Mucosa of rectum (tissue), 2 donors: ENCODE data around the gene CST11.

Experiments used
- H3K27ac ChIP-seq, 2 donors: one replicate each; pipeline ENCODE4 v1.7.0; 2013; ENCODE audit warnings: inconsistent platforms in 2 of 2, low read depth in 2 of 2, low read length in 2 of 2
- H3K27me3 ChIP-seq, 2 donors: one replicate each; pipeline ENCODE4 v1.7.0; 2013; ENCODE audit warnings: low read length in 2 of 2; ENCODE audit not compliant: control insufficient read depth in 2 of 2, insufficient read depth in 2 of 2
- H3K36me3 ChIP-seq, 2 donors: one replicate each; pipeline ENCODE4 v1.7.0; 2013; ENCODE audit warnings: low read length in 2 of 2; ENCODE audit not compliant: control insufficient read depth in 2 of 2, insufficient read depth in 2 of 2
- H3K4me1 ChIP-seq, 2 donors: one replicate each; pipeline ENCODE4 v1.7.0; 2013; ENCODE audit warnings: low read length in 2 of 2, mild to moderate bottlenecking in 1 of 2; ENCODE audit not compliant: control insufficient read depth in 2 of 2, insufficient read depth in 2 of 2
- H3K4me3 ChIP-seq, 2 donors: one replicate each; pipeline ENCODE4 v1.7.0; 2013; ENCODE audit warnings: low read length in 2 of 2
- H3K9ac ChIP-seq, 2 donors: one replicate each; pipeline ENCODE4 v1.7.0; 2013; ENCODE audit warnings: low read length in 2 of 2, low read depth in 1 of 2, mild to moderate bottlenecking in 1 of 2
- H3K9me3 ChIP-seq, 2 donors: one replicate each; pipeline ENCODE4 v1.7.0; 2013; ENCODE audit warnings: low read length in 2 of 2; ENCODE audit not compliant: control insufficient read depth in 2 of 2
- donor health status: healthy.
- donor health status: Normal muscosa, but diverticular disease.

Gene CST11

GRCh38 chr20:23444859-23445258 lies 7.8 kb downstream of the CST11 start:
- H3K4me1 ChIP-seq, result no peaks in the 10 kb centered on the region

GRCh38 chr20:23442436-23442835 lies 10.2 kb downstream of the CST11 start:
- Histone ChIP-seq H3K27me3 (no peaks in the 10 kb centered on the region), H3K9me3 (no peaks in the 10 kb centered on the region), H3K27ac (no peak overlapping the region), H3K4me3 (no peak overlapping the region), H3K9ac (no peak overlapping the region), H3K36me3 (no peaks in the 10 kb centered on the region), H3K4me1 (no peaks in the 10 kb centered on the region)

More at GRCh38 chr20:23444859-23445258, 7.8 kb downstream of the CST11 start:
- no peaks in the 10 kb centered on the region for H3K9me3 ChIP-seq
- H3K9ac ChIP-seq, result no peak overlapping the region
- no peaks in the 10 kb centered on the region for H3K27me3 ChIP-seq
- no peak overlapping the region for H3K27ac ChIP-seq
- H3K4me3 ChIP-seq, result no peak overlapping the region
- no peaks in the 10 kb centered on the region for H3K36me3 ChIP-seq

GRCh38 chr20:23441850-23442313 lies 10.8 kb downstream of the CST11 start:
- Histone ChIP-seq H3K27ac (no peak overlapping the region), H3K9me3 (no peaks in the 10 kb centered on the region), H3K4me3 (no peak overlapping the region), H3K9ac (no peak overlapping the region), H3K36me3 (no peaks in the 10 kb centered on the region), H3K27me3 (no peaks in the 10 kb centered on the region), H3K4me1 (no peaks in the 10 kb centered on the region)

- no peaks in the 10 kb centered on the region for H3K36me3 ChIP-seq
- no peaks in the 10 kb centered on the region for H3K27me3 ChIP-seq
- H3K9ac ChIP-seq, result no peak overlapping the region
- no peaks in the 10 kb centered on the region for H3K9me3 ChIP-seq
- H3K4me1 ChIP-seq, result peaks cover 0 to 5% of the 10 kb centered on the region in 2 donors
- H3K27ac ChIP-seq, result no peak overlapping the region
- H3K4me3 ChIP-seq, result no peak overlapping the region
These were observed 12.7 kb downstream of the CST11 start for GRCh38 chr20:23440004-23440403.

- Histone ChIP-seq H3K4me3 (no peak overlapping the region), H3K27ac (no peak overlapping the region), H3K9ac (no peak overlapping the region), H3K36me3 (no peaks in the 10 kb centered on the region), H3K9me3 (no peaks in the 10 kb centered on the region), H3K4me1 (peaks cover 0 to 5% of the 10 kb centered on the region in 2 donors), H3K27me3 (no peaks in the 10 kb centered on the region)
These were observed 14.0 kb downstream of the CST11 start for GRCh38 chr20:23438661-23439060.

- Histone ChIP-seq H3K9ac (no peak overlapping the region), H3K4me3 (no peak overlapping the region), H3K27ac (no peak overlapping the region), H3K36me3 (no peaks in the 10 kb centered on the region), H3K27me3 (no peaks in the 10 kb centered on the region), H3K9me3 (no peaks in the 10 kb centered on the region), H3K4me1 (peaks cover 0 to 5% of the 10 kb centered on the region in 2 donors)
These were observed 15.4 kb downstream of the CST11 start for GRCh38 chr20:23437126-23437899.

- H3K27me3 ChIP-seq, result no peaks in the 10 kb centered on the region
- no peak overlapping the region for H3K27ac ChIP-seq
- H3K4me3 ChIP-seq, result no peak overlapping the region
- H3K9me3 ChIP-seq, result no peaks in the 10 kb centered on the region
- H3K4me1 ChIP-seq, result peaks cover 0 to 5% of the 10 kb centered on the region in 2 donors
- no peak overlapping the region for H3K9ac ChIP-seq
- H3K36me3 ChIP-seq, result no peaks in the 10 kb centered on the region
These were observed 16.0 kb downstream of the CST11 start for GRCh38 chr20:23436681-23437080.

GRCh38 chr20:23435626-23436539 lies 16.8 kb downstream of the CST11 start:
- H3K9ac ChIP-seq, result no peak overlapping the region
- no peak overlapping the region for H3K4me3 ChIP-seq
- H3K27me3 ChIP-seq, result no peaks in the 10 kb centered on the region

GRCh38 chr20:23434521-23435313 lies 18.0 kb downstream of the CST11 start:
- no peak overlapping the region for H3K4me3 ChIP-seq
- no peak overlapping the region for H3K27ac ChIP-seq
- peaks cover 0 to 5% of the 10 kb centered on the region in 2 donors for H3K4me1 ChIP-seq
- no peaks in the 10 kb centered on the region for H3K36me3 ChIP-seq
- no peaks in the 10 kb centered on the region for H3K27me3 ChIP-seq
- H3K9ac ChIP-seq, result no peak overlapping the region
- no peaks in the 10 kb centered on the region for H3K9me3 ChIP-seq

More at GRCh38 chr20:23435626-23436539, 16.8 kb downstream of the CST11 start:
- Histone ChIP-seq H3K9me3 (no peaks in the 10 kb centered on the region), H3K4me1 (peaks cover 0 to 5% of the 10 kb centered on the region in 2 donors), H3K27ac (no peak overlapping the region), H3K36me3 (no peaks in the 10 kb centered on the region)
